ENCODE data around the gene TSPAN9. TPM values are rescaled to one million over a fixed set of nuclear protein-coding genes. Genes with fewer than 3 reads are reported as not detected.

The TSPAN9 gene
- total and polyA plus RNA-seq, 10 of the 15 experiments (the other 5 are each of a cell fraction or from before 2014, with no cell fraction given) = 0.03 to 1.0 (median 0.12) TPM; not detected in 5

DNA sequence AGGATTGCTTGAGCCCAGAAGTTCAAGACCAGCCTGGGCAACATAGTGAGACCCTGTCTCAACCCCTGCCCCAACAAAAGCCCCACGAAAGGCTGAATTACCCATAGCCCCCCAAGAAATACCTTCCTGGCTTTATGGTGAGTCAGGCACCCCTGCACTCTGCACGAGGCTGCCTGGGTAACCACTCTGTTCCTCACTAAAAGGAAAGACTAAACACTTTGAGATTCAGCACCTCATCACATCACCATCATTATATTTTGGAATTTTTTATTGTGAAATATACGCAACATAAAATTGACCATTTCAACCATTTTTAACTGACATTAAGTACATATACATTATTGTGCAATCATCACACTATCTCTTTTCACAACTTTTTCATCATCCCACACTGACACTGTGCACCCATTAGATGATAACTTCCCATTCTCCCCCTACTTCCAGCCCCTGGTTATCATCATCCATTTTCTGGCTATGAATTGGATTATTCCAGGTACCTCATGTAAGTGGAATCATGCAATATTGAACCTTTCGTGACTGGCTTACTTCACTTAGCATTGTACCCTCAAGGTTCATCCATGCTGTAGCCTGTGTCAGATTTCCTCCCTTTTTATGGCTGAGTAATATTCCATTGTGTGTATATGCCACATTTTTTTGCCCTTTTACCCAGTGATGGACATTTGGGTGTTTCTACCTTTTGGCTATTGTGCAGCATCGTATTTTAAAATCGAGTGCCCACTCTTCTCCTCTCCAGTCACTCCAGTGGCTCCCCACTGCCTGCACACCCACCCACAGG lies 51.5 kb downstream of the TSPAN9 start (continued):
- TF ChIP-seq, protein P1, sequence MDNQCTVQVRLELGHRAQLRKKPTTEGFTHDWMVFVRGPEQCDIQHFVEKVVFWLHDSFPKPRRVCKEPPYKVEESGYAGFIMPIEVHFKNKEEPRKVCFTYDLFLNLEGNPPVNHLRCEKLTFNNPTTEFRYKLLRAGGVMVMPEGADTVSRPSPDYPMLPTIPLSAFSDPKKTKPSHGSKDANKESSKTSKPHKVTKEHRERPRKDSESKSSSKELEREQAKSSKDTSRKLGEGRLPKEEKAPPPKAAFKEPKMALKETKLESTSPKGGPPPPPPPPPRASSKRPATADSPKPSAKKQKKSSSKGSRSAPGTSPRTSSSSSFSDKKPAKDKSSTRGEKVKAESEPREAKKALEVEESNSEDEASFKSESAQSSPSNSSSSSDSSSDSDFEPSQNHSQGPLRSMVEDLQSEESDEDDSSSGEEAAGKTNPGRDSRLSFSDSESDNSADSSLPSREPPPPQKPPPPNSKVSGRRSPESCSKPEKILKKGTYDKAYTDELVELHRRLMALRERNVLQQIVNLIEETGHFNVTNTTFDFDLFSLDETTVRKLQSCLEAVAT (IDR thresholded peaks at IDR 0.05) = no peak
- TF ChIP-seq, protein P2, sequence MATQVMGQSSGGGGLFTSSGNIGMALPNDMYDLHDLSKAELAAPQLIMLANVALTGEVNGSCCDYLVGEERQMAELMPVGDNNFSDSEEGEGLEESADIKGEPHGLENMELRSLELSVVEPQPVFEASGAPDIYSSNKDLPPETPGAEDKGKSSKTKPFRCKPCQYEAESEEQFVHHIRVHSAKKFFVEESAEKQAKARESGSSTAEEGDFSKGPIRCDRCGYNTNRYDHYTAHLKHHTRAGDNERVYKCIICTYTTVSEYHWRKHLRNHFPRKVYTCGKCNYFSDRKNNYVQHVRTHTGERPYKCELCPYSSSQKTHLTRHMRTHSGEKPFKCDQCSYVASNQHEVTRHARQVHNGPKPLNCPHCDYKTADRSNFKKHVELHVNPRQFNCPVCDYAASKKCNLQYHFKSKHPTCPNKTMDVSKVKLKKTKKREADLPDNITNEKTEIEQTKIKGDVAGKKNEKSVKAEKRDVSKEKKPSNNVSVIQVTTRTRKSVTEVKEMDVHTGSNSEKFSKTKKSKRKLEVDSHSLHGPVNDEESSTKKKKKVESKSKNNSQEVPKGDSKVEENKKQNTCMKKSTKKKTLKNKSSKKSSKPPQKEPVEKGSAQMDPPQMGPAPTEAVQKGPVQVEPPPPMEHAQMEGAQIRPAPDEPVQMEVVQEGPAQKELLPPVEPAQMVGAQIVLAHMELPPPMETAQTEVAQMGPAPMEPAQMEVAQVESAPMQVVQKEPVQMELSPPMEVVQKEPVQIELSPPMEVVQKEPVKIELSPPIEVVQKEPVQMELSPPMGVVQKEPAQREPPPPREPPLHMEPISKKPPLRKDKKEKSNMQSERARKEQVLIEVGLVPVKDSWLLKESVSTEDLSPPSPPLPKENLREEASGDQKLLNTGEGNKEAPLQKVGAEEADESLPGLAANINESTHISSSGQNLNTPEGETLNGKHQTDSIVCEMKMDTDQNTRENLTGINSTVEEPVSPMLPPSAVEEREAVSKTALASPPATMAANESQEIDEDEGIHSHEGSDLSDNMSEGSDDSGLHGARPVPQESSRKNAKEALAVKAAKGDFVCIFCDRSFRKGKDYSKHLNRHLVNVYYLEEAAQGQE (IDR thresholded peaks at IDR 0.05; ENCODE audit: low read depth, low read length) = no peak
- TF ChIP-seq ZNF384 (IDR thresholded peaks at IDR 0.05; ENCODE audit: borderline replicate concordance, low read depth, low read length) (no peak), CHD1 (IDR thresholded peaks at IDR 0.05; ENCODE audit: low read depth, low read length) (no peak)
